ENCODE data around the gene HYAL2.
A peak's percentile ranks its signal among the peaks of the same experiment; 100 is the strongest.

Gene HYAL2

DNA sequence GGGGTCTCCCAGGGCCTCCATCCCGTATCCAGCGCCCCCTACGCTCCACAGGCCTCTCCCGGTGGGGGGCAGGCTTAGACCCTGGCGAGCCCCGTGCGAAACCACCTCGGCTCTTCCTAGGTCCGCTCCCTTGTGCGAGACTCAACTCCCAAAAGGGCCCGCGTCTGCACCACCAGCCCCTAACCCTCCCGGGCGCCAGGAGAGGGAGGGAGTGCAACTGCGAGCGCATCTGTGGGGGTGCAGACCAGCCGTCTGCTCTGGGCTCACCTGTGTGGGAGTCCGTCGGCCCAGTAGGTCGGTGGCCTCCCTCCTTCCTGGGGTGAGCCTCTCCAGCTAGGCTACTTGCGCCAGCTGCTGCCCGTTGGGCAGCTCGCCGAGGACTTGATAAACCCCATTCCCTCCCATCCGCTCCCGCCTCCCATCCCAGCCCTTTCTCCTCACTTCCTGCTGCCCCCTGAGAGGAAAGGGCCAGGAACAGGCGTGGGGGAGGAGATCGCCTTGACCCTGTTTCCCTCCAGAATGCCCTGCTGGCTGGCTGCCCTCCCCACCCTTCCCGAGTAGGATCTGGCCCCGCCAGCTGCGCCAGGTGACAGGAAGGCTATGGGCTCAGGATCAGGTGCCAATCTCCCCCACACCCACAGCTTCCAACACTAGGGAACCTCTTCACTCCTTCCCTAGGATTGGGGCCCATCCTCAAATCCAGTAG is at the start of gene HYAL2:
TSS of gene HYAL2 (minus strand) at position 360 of the 706 bp plus-strand sequence. CDS start 2,256 bp downstream, outside the sequence.
- DNase-seq (ENCODE audit: extremely low read depth, low read depth) = no peak
- TF ChIP-seq, protein P1, sequence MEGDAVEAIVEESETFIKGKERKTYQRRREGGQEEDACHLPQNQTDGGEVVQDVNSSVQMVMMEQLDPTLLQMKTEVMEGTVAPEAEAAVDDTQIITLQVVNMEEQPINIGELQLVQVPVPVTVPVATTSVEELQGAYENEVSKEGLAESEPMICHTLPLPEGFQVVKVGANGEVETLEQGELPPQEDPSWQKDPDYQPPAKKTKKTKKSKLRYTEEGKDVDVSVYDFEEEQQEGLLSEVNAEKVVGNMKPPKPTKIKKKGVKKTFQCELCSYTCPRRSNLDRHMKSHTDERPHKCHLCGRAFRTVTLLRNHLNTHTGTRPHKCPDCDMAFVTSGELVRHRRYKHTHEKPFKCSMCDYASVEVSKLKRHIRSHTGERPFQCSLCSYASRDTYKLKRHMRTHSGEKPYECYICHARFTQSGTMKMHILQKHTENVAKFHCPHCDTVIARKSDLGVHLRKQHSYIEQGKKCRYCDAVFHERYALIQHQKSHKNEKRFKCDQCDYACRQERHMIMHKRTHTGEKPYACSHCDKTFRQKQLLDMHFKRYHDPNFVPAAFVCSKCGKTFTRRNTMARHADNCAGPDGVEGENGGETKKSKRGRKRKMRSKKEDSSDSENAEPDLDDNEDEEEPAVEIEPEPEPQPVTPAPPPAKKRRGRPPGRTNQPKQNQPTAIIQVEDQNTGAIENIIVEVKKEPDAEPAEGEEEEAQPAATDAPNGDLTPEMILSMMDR (IDR thresholded peaks at IDR 0.05; ENCODE audit: low read depth, low read length) = no peak

- TF ChIP-seq, protein P1 (IDR thresholded peaks at IDR 0.05; ENCODE audit: low read depth, low read length) = no peak
- no peak for DNase-seq (ENCODE audit: extremely low read depth, low read depth)
Measured at GRCh38 chr3:50371133-50371685, 48.7 kb upstream of the HYAL2 start.

GRCh38 chr3:50370594-50370993 is 48.0 kb upstream of the HYAL2 start:
- DNase-seq (ENCODE audit: extremely low read depth, low read depth) = no peak
- TF ChIP-seq, protein P1 (IDR thresholded peaks at IDR 0.05; ENCODE audit: low read depth, low read length) = peak; percentile 3; the same call in 1 of the 2 replicates

- TF ChIP-seq, protein P1 (IDR thresholded peaks at IDR 0.05; ENCODE audit: low read depth, low read length) = no peak
- no peak for DNase-seq (ENCODE audit: extremely low read depth, low read depth)
Measured at GRCh38 chr3:50369012-50369670, 46.6 kb upstream of the HYAL2 start.

DNA sequence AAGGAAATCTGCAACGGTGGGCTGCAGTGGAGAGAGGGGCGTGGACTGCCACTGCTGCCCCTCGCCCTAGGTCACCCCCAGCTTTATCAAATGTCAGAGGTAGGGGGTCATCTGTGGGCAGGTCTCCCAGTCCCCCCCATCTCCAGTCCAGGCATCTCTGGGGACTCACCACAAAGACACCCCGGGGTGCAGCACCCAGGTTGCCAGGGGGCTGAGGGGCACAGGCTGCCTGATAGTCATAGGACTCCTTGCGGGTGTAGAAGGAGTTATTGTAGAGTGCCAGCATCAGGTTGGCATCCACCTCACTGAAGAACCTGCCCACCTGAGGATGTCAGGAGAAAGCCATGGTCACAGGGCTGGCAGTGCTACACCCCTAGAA is 43.3 kb upstream of the HYAL2 start:
- TF ChIP-seq, protein P1 (IDR thresholded peaks at IDR 0.05; ENCODE audit: low read depth, low read length) = no peak
- DNase-seq (ENCODE audit: extremely low read depth, low read depth) = no peak

DNA sequence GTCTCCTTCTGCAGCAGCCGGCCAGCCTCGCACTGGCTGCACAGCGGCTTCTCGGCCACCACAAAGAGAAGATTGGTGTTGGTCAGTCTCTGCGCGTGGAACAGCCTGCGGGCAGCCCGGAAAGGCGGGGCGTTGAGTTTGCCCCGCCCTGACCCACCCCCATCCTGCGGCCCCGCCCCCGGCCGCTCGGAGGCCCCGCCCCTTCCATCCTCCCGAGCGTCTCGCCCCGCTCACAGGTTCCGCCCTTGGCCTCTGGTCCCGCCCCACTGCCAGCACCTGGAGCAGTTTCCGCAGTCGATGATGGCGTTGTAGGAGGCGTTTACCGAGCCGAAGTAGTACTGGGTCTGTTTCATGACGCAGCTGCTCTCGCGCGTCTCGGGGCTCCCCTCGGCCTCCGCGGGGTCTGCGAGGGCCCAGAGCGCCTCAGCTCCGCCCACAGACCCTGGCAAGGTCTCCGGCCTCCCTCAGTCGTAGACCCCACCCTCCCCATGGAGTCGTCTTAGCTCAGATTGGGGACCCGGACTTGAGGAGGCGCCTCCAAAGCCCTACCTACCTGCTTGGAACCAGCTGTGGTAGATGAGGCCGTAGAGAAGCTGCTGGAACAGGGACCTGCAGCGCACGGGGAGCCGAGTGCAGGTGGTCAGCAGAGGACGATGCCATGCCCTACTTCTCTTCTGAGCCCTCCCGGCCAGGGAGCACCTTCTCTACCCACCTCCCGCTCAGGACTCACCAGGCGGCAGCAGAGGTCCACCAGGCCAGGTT is 42.7 kb upstream of the HYAL2 start:
- TF ChIP-seq, protein P1 (IDR thresholded peaks at IDR 0.05; ENCODE audit: low read depth, low read length) = no peak
- DNase-seq (ENCODE audit: extremely low read depth, low read depth) = no peak
